Spleen (tissue), 7 donors: ENCODE results near the gene CDC42EP1.

Experiments
- CTCF ChIP-seq, 11 experiments: fragments of 200-600 bp in 7 of 11; fragments of 450-650 bp in 4 of 11; sonication (generic) in 4 of 11; IDR thresholded peaks in 8 of 11; conservative IDR thresholded peaks in 3 of 11; 1 replicate in 7 of 11; 2 replicates in 4 of 11; pipeline versions ENCODE4 v1.4.0 to v1.8.0; 2016 to 2021; ENCODE audit warnings: antibody characterized with exemption in 11 of 11, inconsistent platforms in 4 of 11, mild to moderate bottlenecking in 1 of 11
- POLR2A ChIP-seq, 3 donors: fragments of 450-650 bp; IDR thresholded peaks; one replicate each; pipeline ENCODE4 v1.5.1; 2017; ENCODE audit warnings: antibody characterized with exemption in 3 of 3, mild to moderate bottlenecking in 1 of 3
- donor health status: DM: no; HTN: no; CAD: no; lungs with moderate emphysema.
- donor health status: DM: no; HTN: no; CAD: no.
- donor health status: DM: no; HTN: no; CAD: no.

DNA sequence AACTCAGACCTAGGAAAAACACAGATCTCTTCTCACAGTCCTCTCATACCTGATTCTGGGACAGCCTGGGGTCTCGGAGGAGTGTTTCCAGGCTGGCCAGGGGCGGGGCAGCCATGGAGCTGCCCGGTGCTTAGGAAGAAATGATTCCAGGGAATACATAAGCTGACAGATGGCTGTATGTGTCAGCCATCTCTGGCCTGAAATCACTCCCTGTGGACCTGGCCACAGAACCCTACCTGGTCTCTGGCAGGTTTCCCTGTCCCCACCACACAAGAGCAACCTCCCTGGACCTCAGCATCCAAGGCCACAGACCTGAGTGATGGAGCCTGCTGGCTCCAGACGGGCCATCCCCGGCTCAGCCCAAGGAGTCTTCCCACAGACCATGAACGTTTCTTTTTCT lies 58.4 kb downstream of the CDC42EP1 start:
- TF ChIP-seq CTCF (IDR thresholded peaks at IDR 0.05 in 8 of 11, conservative IDR thresholded peaks at IDR 0.05 in 3 of 11) (no peak), POLR2A (IDR thresholded peaks at IDR 0.05) (no peak)
